ENCODE data around the gene FBLN2.

DNA sequence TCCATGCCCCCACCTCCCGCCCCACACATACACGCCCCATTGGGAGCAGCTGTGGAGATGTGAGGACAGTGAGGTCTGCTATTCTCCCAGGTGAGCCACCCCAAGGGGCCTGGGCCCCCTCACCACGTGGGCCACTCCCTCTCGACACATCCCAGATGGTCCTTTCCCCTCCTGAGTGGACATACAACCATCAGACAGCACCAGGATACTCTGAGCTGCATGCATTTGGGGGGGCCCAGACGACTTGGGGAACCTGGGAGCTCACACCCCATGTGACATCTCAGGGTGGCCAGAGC is 17.5 kb downstream of the FBLN2 start:
- TF ChIP-seq CTCF (IDR thresholded peaks at IDR 0.05) (no peak), POLR2A (IDR thresholded peaks at IDR 0.05) (no peak)
